Mammary epithelial cell (primary cell): Measurements from ENCODE around the gene SLC26A6.

Experiments
- CTCF ChIP-seq, 2 donors: IDR thresholded peaks in 1 of 2; conservative IDR thresholded peaks in 1 of 2; 2 replicates each; pipeline ENCODE4 v1.5.1; 2011 to 2012; ENCODE audit warnings: inconsistent platforms in 2 of 2, low read length in 2 of 2, mild to moderate bottlenecking in 2 of 2, control low read depth in 1 of 2, low read depth in 1 of 2; ENCODE audit not compliant: insufficient read depth in 1 of 2; ENCODE audit errors: extremely low read depth in 1 of 2
- EZH2 ChIP-seq: IDR thresholded peaks from 2 replicates; pipeline ENCODE4 v1.6.1; 2012; ENCODE audit warnings: low read length, inconsistent platforms, borderline replicate concordance

GRCh38 chr3:48585411-48585810 lies 49.9 kb downstream of the SLC26A6 start:
- TF ChIP-seq CTCF (conservative IDR thresholded peaks at IDR 0.05 in 1 of 2, IDR thresholded peaks at IDR 0.05 in 1 of 2; ENCODE audit: extremely low read depth in 1 of 2, insufficient read depth in 1 of 2, low read depth in 1 of 2, low read length in 2 of 2) (no peak), EZH2 (no peak)
